T-helper 2 cell treated with Interferon-gamma antibody and Interleukin-4, amounts not matched to agents 5 μg/mL and 100 μg/mL, for 36 hours (primary cell): ENCODE measurements around the gene ADAM30.
"Not testable (repeated sequence)": the region's sequence is repeated elsewhere in the genome, so short reads cannot be mapped to it uniquely, and the experiment has no call there.

Experiments
- DNase-seq: peaks from one replicate; pipeline ENCODE4 v3.0.0; 2021; ENCODE audit warnings: low spot score
- H3K27ac Mint-ChIP-seq: one replicate; pipeline ENCODE4 v1.8.0; 2021; ENCODE audit warnings: mild to moderate bottlenecking, mixed read lengths
- H3K27me3 Mint-ChIP-seq: one replicate; pipeline ENCODE4 v1.8.0; 2021; ENCODE audit warnings: low read depth, mixed read lengths
- H3K36me3 Mint-ChIP-seq: one replicate; pipeline ENCODE4 v1.8.0; 2021; ENCODE audit warnings: low read depth, mixed read lengths
- H3K4me1 Mint-ChIP-seq: one replicate; pipeline ENCODE4 v1.8.0; 2021; ENCODE audit warnings: low read depth, mixed read lengths
- H3K4me3 Mint-ChIP-seq: one replicate; pipeline ENCODE4 v1.8.0; 2022; ENCODE audit warnings: mild to moderate bottlenecking, moderate library complexity, mixed read lengths
- H3K9me3 Mint-ChIP-seq: one replicate; pipeline ENCODE4 v1.8.0; 2021; ENCODE audit warnings: mixed read lengths

ADAM30 gene

GRCh38 chr1:119844206-119844605 lies 52.1 kb downstream of the ADAM30 start:
- peaks cover 47% of the 10 kb centered on the region for H3K27me3 Mint-ChIP-seq
- H3K27ac Mint-ChIP-seq, DNase-seq, H3K4me3 Mint-ChIP-seq, H3K36me3 Mint-ChIP-seq, H3K9me3 Mint-ChIP-seq, H3K4me1 Mint-ChIP-seq: not testable (repeated sequence)
